Activated naive CD8-positive, alpha-beta T cell treated with anti-CD3 and anti-CD28 coated beads, Interleukin-2, amount 50 U/mL, for 16 hours (primary cell): ENCODE measurements around the gene FCHSD1.

ENCODE experiments used
- DNase-seq: peaks from one replicate; pipeline ENCODE4 v3.0.0-alpha.2; 2020; ENCODE audit warnings: low read depth, low spot score

The FCHSD1 gene

DNA sequence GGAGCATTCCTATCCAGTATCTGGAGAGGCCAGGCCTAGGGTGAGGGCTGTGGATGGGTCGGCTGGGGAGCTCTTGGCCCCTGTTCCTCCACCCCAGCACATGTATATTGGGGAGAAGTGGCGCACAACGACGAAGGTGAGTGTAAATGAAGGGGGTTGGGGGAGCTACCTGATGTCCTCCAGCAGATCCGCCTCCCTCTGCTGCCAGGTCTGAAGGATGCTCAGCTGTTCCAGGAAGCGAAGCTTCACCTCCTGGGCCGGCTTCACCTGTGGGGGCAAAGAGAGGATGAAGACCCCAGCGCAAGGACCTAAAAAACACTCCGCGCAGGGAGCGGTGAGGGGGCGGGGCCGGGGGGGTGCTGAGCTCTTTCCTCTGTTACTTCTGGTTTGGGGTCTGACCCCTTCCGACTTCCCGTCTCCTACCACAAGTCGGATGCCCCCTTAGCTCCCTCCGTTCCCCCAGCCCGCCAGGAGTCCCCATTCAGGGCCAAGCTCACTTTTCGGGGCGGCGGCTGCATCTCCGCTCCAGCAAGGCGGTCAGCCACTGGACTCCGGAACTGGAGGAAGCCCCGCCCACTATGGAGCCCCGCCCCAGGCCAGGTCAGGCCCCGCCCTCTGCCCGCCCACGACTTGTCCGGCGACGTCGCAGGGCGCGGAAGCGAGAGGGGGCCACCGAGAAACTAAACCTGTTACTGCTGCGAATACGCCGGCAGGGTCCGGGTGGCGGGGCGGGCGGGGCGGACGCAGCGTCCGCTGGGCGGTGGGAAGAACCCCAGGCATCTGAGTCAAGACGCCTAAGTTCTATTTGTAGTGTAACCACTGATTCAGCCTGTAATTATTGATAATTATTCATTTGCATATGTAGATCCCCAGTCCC is at the start of gene FCHSD1:
FCHSD1 (minus strand) TSS at position 568 of the 877 bp plus-strand sequence; CDS start at position 518, 50 bp downstream.
- DNase-seq, result peak; percentile 54

- DNase-seq, result no peak
Measured at GRCh38 chr5:141697586-141697985, 46.4 kb upstream of the FCHSD1 start.

DNA sequence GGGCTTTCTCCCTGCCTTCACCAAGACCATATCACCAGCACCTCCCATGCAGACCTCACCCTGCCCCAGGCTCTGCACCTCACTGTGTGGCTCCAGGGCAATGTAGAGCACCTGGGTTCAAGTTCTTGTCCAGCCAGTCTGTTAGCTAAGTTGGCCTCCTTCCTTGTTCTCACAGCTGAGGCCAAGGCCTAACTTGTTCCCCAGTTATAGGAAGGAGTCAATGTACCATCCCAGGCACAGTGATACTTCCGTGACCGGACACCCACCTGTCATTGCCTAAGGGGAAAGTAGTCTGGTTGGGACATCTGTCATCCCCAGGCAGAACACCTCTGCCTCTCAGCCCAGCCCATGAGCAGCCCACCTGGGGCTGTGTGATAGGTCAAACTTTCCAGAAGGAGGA is 45.2 kb upstream of the FCHSD1 start:
- DNase-seq, result no peak

DNA sequence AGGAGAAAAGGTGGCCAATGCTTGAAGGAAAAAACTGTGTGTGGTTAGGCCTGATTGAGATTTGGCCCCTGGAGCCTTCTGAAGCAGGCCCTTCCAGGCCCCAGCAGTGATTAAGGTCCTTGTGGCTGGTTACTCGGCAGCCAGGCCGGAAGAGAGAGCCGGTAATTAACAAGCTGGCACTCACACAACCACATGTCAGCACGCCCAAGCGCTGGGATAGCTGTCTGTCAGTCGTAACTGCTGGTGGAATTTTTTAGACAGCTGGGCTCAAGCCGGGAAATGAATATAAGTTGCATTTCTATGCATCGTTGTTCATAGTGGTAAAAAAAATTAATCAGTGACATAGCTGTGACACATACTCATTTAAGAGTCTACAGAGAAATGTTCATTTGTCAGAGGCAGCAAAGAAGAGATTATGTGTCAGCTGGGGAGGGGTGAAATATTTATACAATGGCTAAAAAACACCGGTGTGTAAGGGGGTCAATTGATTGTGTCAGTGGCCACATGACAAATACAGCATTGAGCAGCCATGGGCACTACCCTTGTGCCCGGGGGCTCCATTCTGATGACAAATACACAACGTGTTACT is 44.5 kb upstream of the FCHSD1 start:
- DNase-seq, result no peak

- no peak for DNase-seq
Measured at GRCh38 chr5:141694479-141694878, 43.3 kb upstream of the FCHSD1 start.

- peak; percentile 37 for DNase-seq
Measured at GRCh38 chr5:141692919-141693725, 41.9 kb upstream of the FCHSD1 start.

DNA sequence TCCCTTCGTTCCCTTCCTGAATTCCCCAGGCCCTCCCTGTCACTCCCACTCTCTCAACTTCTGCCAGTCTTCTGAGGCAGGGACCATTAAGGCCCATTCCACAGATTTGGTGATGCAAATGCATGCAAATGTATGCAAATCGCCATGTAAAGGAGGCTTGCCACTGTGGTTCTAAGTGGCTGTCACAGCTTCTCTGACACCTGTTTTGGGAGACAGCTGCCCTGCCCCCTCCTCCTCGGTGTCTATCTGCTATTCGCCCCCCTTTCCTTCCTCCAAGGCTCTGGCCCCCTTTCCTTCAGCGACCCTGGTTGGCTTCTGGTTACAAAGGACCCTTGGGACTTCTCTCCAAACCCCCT is 41.3 kb upstream of the FCHSD1 start:
- DNase-seq, result no peak

- DNase-seq, result peak; percentile 67
Measured at GRCh38 chr5:141691867-141692532, 40.8 kb upstream of the FCHSD1 start.

GRCh38 chr5:141691286-141691866 is 40.2 kb upstream of the FCHSD1 start:
- DNase-seq, result no peak

GRCh38 chr5:141686648-141687416 is 35.6 kb upstream of the FCHSD1 start:
- DNase-seq, result no peak

DNA sequence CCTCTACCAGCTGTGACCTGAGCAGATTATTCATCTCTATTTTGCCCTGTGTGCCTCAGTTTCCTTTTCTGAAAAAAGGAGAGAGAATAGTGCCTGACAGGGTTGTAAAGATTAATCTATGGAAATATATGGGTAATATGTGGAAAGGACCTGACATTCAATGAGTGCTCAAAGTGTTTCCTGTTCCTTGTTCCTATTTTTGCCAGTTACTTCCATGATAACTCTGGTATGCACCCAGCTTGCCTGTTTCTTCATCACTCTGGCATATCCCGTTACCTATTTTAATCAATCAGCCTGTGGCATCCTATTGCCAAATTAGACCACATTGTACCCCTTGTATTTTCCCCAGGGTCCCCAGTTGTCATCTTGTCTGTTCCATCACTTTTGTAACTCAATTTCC is 34.4 kb upstream of the FCHSD1 start:
- DNase-seq, result no peak

- no peak for DNase-seq
Measured at GRCh38 chr5:141683596-141684141, 32.5 kb upstream of the FCHSD1 start.

DNA sequence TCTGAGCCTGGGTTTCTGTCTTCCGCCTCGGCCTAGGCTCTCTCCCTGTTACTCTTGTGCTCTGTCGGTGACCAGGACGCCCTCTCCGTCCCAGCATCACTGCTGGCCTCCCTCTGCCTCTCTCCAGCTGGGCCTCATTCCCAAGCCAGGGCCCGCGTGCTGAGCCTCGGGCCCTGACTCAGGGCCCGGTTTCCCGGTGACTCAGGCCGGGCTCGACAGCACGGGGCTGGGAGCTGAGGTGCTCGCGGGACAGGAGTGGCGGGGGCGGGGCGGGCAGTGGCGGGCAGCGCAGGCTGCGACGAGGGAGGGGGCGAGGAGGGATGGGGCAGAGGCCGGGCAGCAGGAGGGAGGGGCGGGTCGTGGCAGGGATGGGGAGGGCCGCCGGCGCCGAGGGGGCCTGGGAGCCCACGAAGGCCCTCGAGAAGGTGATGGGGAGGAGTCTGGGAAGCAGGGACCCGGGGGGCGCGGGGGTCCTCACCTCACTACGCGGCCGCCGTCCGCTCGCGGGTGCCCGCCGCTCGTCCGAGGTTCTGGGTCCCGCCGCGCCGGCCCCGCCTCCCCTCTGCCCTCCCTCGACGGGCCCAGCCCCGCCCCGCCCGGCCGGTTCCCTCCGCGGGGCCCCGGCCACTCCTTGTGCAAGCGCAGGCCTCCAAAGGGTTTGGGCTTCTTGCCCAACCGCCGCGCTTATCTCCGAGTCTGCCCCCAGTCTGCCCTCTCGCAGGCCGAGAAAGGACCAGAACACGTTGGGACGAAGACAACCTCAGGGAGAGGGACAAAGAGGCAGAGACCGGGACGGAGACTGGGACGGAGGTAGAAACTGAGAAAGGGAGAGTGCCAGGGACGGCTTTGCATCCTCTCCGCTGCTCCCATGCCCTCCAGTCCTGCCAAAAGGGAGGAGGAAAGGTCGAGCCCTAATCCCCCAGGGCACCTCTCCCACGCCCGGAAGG is 30.8 kb upstream of the FCHSD1 start, which contains the start of gene ARAP3:
ARAP3 (minus strand) TSS at position 536 of the 947 bp plus-strand sequence. CDS start 1,744 bp downstream, outside the sequence.
- DNase-seq, result no peak

DNA sequence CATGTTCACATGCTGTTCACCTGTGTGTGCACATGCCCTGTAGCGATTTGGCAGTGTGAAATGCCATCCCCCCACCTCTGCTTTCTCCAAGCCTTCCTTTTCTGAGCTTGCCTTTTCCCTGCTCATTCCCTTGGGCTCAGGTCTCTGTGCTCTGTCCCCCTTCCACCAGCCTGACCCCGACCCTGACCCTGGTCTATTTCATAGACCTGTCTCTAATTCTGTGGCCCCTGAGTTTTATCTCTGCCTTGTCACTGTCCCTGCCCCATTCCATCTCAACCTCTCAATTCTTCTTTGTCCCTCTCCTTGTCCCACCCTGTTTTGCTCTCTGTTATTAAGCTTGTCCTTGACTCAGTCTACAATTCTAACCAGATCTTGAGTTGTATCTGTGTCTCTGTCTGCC is 30.1 kb upstream of the FCHSD1 start:
- no peak for DNase-seq

DNA sequence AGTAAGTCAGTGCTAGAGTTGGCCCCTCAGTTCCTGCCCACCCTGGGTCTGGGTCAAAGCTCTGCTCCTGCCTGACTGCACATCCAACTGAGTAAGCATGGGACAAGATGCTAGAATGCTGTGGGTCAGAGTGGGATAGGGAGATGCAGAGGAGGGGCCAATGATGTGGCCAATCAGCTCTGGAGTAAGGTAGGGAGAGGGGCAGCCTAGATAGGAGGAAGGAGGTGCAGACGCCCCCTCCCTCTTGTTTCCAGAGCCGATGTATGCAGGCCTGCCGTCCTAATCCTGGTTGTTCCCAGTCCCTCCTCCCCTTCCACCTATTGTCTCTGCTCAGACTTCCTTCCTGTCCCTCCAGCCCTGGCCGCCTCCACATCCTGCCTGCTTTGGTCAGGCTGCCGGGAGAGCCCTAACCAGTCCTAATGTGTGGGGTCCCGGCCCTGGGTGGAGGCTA is 29.6 kb upstream of the FCHSD1 start:
- no peak for DNase-seq

GRCh38 chr5:141680178-141680577 is 29.0 kb upstream of the FCHSD1 start:
- no peak for DNase-seq

DNA sequence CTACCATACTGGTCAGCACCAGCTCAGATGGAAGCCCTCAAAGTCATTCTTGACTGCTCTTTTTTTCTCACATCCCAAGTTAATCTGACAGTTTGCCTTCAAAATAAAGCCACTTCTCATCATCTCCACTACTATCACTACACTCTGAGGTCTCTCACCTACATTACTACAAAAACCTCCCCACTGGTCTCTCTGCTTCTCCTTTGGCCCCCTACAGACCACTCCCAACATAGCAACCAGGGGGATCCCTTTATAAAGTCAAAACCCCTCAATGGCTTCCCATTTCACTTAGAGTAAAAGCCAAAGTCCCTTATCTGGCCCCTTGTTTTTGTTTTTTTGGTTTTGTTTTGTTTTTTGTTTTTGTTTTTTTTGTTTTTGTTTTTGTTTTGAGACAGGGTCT is 26.2 kb upstream of the FCHSD1 start:
- no peak for DNase-seq

DNA sequence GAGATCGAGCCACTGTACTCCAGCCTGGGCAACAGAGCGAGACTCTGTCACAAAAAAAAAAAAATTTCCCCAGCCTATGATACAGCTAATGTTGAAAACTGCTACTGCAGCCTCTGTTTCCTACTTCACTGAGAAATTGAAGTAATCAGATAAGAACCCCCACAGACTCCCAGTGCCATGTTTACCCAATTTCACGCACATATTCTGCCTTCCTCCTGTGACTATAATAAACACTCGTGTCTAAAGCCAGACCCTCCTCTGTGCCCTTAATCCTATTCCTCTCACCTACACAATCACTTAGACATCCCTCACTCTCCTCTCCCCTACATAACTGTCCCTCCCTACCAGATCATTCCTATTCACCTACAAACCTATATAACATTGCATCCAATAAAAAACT is 24.5 kb upstream of the FCHSD1 start:
- no peak for DNase-seq

GRCh38 chr5:141674747-141675146 is 23.5 kb upstream of the FCHSD1 start:
- DNase-seq, result no peak
